GM10248 (cell line): ENCODE measurements around the gene REEP3.

Experiments used
- CTCF ChIA-PET: fragments of 300-600 bp; sonication (Branson Sonifier 250); formaldehyde crosslinking; extraction: SDS; loops from one replicate; lab custom pipeline; 2021; ENCODE audit warnings: antibody characterized with exemption; lab: Yijun Ruan, JAX
- POLR2A ChIA-PET: fragments of 350-650 bp; sonication (Branson Sonifier 250); formaldehyde crosslinking; extraction: SDS; loops from one replicate; lab custom pipeline; 2020; ENCODE audit warnings: antibody characterized with exemption; lab: Yijun Ruan, JAX
- DNase-seq: peaks from one replicate; pipeline ENCODE4 v3.0.0; 2012; ENCODE audit errors: extremely low spot score
- CTCF ChIP-seq: IDR thresholded peaks from 2 replicates; pipeline ENCODE4 v1.5.1; 2012; ENCODE audit warnings: mild to moderate bottlenecking, low read depth; ENCODE audit errors: extremely low read depth, missing control alignments, control extremely low read depth

The REEP3 gene

GRCh38 chr10:63619426-63619825, 98.2 kb downstream of the REEP3 start:
- POLR2A ChIA-PET, result no interaction called here
- CTCF ChIA-PET, result interaction anchor here (1.8 kb wide), 1 partner anchor 9 kb away, joined by 12 read pairs; no protein-coding TSS in a partner anchor
- no peak for TF ChIP-seq CTCF
- no peak for DNase-seq

GRCh38 chr10:63622097-63622496, 100.9 kb downstream of the REEP3 start:
- no peak for DNase-seq
- ChIA-PET POLR2A (interaction anchor here (1.1 kb wide), 1 partner anchor 9 kb away, joined by 4 read pairs; no protein-coding TSS in a partner anchor), CTCF (interaction anchor here (0.8 to 1.6 kb wide), 5 partner anchors 8 to 455 kb away, joined by 3 to 7 read pairs (median 3); no protein-coding TSS in a partner anchor)
- TF ChIP-seq CTCF, result no peak

- TF ChIP-seq CTCF, result no peak
- CTCF ChIA-PET, result no interaction called here
- no peak for DNase-seq
- POLR2A ChIA-PET, result no interaction called here
These were observed 103.5 kb downstream of the REEP3 start for GRCh38 chr10:63624701-63625100.

GRCh38 chr10:63627396-63627795, 106.2 kb downstream of the REEP3 start:
- ChIA-PET POLR2A (no interaction called here), CTCF (interaction anchor here (1.3 to 8.6 kb wide), 11 partner anchors 8 to 461 kb away, joined by 3 to 115 read pairs (median 24); no protein-coding TSS in a partner anchor)
- TF ChIP-seq CTCF, result no peak
- no peak for DNase-seq

- no peak for TF ChIP-seq CTCF
- POLR2A ChIA-PET, result no interaction called here
- CTCF ChIA-PET, result interaction anchor here (0.9 to 8.6 kb wide), 28 partner anchors 9 to 545 kb away, joined by 3 to 115 read pairs (median 6); no protein-coding TSS in a partner anchor
- DNase-seq, result no peak
These were observed 106.7 kb downstream of the REEP3 start for GRCh38 chr10:63627881-63628296.

- no peak for TF ChIP-seq CTCF
- peak; percentile 58 for DNase-seq
- POLR2A ChIA-PET, result interaction anchor here (0.5 to 1.0 kb wide), 2 partner anchors 359 to 1101 kb away, joined by 3 read pairs; no protein-coding TSS in a partner anchor
- CTCF ChIA-PET, result interaction anchor here (0.7 to 8.6 kb wide), 60 partner anchors 10 to 1101 kb away, joined by 3 to 115 read pairs (median 4); no protein-coding TSS in a partner anchor
These were observed 107.5 kb downstream of the REEP3 start for GRCh38 chr10:63628526-63629362.
